ENCODE data around the gene SNX25.
"Not testable (repeated sequence)": the region's sequence is repeated elsewhere in the genome, so short reads cannot be mapped to it uniquely, and the experiment has no call there.

The SNX25 gene

GRCh38 chr4:185238750-185239149 is 29.4 kb downstream of the SNX25 start:
- no peak for DNase-seq (ENCODE audit: low read depth)
- no peak overlapping the region for H3K4me3 ChIP-seq (ENCODE audit: low read depth, low read length)
- TF ChIP-seq, protein P1, sequence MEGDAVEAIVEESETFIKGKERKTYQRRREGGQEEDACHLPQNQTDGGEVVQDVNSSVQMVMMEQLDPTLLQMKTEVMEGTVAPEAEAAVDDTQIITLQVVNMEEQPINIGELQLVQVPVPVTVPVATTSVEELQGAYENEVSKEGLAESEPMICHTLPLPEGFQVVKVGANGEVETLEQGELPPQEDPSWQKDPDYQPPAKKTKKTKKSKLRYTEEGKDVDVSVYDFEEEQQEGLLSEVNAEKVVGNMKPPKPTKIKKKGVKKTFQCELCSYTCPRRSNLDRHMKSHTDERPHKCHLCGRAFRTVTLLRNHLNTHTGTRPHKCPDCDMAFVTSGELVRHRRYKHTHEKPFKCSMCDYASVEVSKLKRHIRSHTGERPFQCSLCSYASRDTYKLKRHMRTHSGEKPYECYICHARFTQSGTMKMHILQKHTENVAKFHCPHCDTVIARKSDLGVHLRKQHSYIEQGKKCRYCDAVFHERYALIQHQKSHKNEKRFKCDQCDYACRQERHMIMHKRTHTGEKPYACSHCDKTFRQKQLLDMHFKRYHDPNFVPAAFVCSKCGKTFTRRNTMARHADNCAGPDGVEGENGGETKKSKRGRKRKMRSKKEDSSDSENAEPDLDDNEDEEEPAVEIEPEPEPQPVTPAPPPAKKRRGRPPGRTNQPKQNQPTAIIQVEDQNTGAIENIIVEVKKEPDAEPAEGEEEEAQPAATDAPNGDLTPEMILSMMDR (IDR thresholded peaks at IDR 0.05; ENCODE audit: control insufficient read depth, extremely low read depth, insufficient read depth): no peak

DNA sequence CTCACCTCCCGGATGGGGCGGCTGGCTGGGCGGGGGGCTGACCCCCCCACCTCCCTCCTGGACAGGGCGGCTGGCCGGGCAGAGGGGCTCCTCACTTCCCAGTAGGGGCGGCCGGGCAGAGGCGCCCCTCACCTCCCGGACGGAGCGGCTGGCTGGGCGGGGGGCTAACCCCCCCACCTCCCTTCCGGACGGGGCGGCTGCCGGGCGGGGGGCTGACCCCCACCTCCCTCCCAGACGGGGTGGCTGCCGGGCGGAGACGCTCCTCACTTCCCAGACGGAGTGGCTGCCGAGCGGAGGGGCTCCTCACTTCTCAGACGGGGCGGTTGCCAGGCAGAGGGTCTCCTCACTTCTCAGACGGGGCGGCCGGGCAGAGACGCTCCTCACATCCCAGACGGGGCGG is 31.1 kb downstream of the SNX25 start:
- not testable (repeated sequence) for H3K4me3 ChIP-seq (ENCODE audit: low read depth, low read length); DNase-seq (ENCODE audit: low read depth)

DNA sequence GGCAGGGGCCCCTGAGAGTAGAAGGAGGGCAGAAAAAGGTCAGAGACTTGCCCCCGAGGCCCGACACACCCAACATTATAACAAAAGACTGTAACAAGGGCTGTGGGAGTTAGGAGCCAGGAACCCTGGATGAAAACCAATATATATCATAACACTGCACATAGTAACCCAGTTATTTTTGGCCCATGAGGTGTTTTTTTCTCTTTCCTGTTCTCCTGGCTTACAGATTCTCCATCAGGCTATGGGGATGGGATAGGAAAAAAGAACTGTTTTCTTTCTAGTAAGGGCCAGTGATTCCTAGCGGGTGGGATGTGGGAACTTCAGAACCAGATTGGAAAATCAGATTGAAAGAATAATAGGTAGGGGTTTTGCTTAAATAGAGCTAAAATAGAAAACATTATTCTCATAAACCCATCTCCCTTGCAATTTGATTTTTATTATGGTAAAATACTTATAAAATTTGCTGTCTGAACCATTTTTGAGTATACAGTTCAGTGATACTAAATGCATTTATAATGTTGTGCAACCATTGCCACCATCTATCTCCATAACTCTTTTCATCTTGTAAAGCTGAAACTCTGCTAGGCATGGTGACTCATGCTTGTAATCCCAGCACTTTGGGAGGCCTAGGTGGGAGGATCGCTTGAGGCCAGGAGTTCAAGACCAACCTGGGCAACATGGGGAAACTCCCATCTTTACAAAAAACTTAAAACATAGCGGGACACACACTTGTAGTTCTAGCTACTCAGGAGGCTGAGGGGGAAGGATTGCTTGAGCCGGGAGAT is 33.5 kb downstream of the SNX25 start:
- no peak for DNase-seq (ENCODE audit: low read depth)
- no peak overlapping the region for H3K4me3 ChIP-seq (ENCODE audit: low read depth, low read length)
- TF ChIP-seq, protein P1 (IDR thresholded peaks at IDR 0.05; ENCODE audit: control insufficient read depth, extremely low read depth, insufficient read depth): no peak

- TF ChIP-seq, protein P1 (IDR thresholded peaks at IDR 0.05; ENCODE audit: control insufficient read depth, extremely low read depth, insufficient read depth): no peak
- no peak overlapping the region for H3K4me3 ChIP-seq (ENCODE audit: low read depth, low read length)
- no peak for DNase-seq (ENCODE audit: low read depth)
Measured at GRCh38 chr4:185243879-185244278, 34.5 kb downstream of the SNX25 start.

DNA sequence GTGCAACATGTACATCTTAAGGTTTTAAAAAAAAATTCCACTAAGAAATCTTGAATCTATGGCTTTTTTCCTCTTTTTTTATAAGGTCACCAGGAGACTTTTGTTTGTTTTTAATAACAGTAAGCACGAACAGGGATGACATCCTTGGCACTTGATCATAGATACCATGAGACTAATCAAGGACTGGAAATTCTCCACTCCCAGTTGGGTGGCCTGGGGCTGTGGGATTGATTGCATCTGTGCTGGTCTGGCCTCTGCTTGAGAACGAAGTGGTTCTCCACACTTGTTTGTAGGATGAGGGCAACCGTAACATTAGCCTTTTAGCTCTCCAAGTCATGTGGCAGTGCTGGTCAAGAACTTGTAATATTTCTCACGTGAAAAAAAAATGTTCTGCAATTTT is 35.4 kb downstream of the SNX25 start:
- TF ChIP-seq, protein P1 (IDR thresholded peaks at IDR 0.05; ENCODE audit: control insufficient read depth, extremely low read depth, insufficient read depth): no peak
- no peak for DNase-seq (ENCODE audit: low read depth)
- no peak overlapping the region for H3K4me3 ChIP-seq (ENCODE audit: low read depth, low read length)

DNA sequence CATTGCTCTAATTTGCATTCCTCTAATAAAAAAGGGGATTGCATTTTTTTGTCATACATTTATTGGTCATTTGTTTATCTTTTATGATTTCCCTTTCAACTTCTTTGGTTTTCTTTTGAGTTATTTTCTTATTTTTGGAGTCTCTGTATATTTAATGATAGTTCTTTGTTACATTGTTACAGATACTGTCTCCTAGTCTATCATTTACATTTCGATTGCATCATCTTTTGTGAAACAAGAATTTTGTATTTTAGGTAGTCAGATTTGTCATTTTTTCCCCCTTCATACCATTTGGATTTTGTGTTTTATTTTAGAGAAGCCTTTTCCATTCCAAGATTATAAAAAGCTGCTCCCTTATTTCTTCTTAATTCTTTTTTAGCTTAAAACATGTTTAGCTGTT is 37.1 kb downstream of the SNX25 start:
- DNase-seq (ENCODE audit: low read depth): no peak
- TF ChIP-seq, protein P1 (IDR thresholded peaks at IDR 0.05; ENCODE audit: control insufficient read depth, extremely low read depth, insufficient read depth): no peak
- no peak overlapping the region for H3K4me3 ChIP-seq (ENCODE audit: low read depth, low read length)

DNA sequence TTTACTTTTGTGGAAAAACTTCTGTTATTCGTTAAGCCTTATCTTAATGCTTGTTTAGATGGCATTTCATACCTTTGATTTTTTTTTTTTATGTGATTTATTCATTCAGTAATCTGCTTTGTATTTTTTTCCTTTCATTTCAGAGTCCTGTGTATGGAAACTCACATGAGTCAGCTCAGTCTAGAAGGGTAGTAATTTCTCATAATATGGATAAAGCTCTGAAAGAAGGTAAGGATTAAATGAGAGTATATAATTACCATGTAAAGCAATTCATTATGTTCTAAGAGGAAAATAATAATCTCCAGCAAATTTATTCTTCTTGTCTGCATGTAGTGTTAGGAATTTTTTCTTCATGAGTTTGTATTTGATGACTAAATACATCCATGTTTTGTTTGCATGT is 37.8 kb downstream of the SNX25 start:
- H3K4me3 ChIP-seq (ENCODE audit: low read depth, low read length): no peak overlapping the region
- no peak for DNase-seq (ENCODE audit: low read depth)
- TF ChIP-seq, protein P1 (IDR thresholded peaks at IDR 0.05; ENCODE audit: control insufficient read depth, extremely low read depth, insufficient read depth): no peak
